Vagina (tissue), 2 donors: Measurements from ENCODE around the gene CPPED1.

Source experiments
- CTCF ChIP-seq, 3 experiments: fragments of 450-650 bp in 2 of 3; fragments of 200-600 bp in 1 of 3; sonication (generic) in 1 of 3; IDR thresholded peaks; one replicate each; pipeline ENCODE4 v1.5.1; 2017 to 2019; ENCODE audit warnings: antibody characterized with exemption in 3 of 3, mild to moderate bottlenecking in 2 of 3, moderate library complexity in 2 of 3
- POLR2AphosphoS5 ChIP-seq, 2 donors: sonication (generic); formaldehyde crosslinking; IDR thresholded peaks; one replicate each; pipeline ENCODE4 v1.9.0; 2017; ENCODE audit warnings: antibody characterized with exemption in 2 of 2, mild to moderate bottlenecking in 2 of 2, low read depth in 1 of 2; ENCODE audit not compliant: insufficient read depth in 1 of 2

- no peak for TF ChIP-seq CTCF (IDR thresholded peaks at IDR 0.05)
- no peak for TF ChIP-seq POLR2AphosphoS5 (IDR thresholded peaks at IDR 0.05; ENCODE audit: insufficient read depth in 1 of 2, low read depth in 1 of 2)
Observed at GRCh38 chr16:12629271-12629670, 174.4 kb downstream of the CPPED1 start.
